ENCODE data around the gene POMGNT1.

Gene POMGNT1

GRCh38 chr1:46179138-46180081, 18.8 kb downstream of the POMGNT1 start:
- H3K27ac ChIP-seq: no peak overlapping the region
- H3K9ac ChIP-seq: no peak overlapping the region
- H3K4me3 ChIP-seq (IDR thresholded peaks at IDR 0.05; ENCODE audit: insufficient read depth, low read depth, low read length): no peak overlapping the region
- peak; percentile 96 for TF ChIP-seq CTCF (conservative IDR thresholded peaks at IDR 0.05; ENCODE audit: low read depth, low read length)
- no peaks in the 10 kb centered on the region for H3K36me3 ChIP-seq (ENCODE audit: insufficient read depth)
- peaks cover 32% of the 10 kb centered on the region for H3K4me1 ChIP-seq (ENCODE audit: low read depth, poor library complexity, severe bottlenecking)
- no peaks in the 10 kb centered on the region for H3K27me3 ChIP-seq (ENCODE audit: insufficient read depth, low read depth)
- H3K79me2 ChIP-seq (ENCODE audit: insufficient read depth, low read depth): no peaks in the 10 kb centered on the region
- H4K20me1 ChIP-seq (ENCODE audit: insufficient read depth): no peaks in the 10 kb centered on the region
- peak overlapping the region; percentile 63; the same call in 1 of the 2 replicates for H2AFZ ChIP-seq (ENCODE audit: low read depth)
- H3K4me2 ChIP-seq: peak overlapping the region; percentile 12; the same call in 1 of the 2 replicates

- no peaks in the 10 kb centered on the region for H4K20me1 ChIP-seq (ENCODE audit: insufficient read depth)
- no peak within 1 kb of the TSS for H3K4me2 ChIP-seq
- no peak within 1 kb of the TSS for H3K27ac ChIP-seq
- no peaks in the 10 kb centered on the region for H3K27me3 ChIP-seq (ENCODE audit: insufficient read depth, low read depth)
- TF ChIP-seq CTCF (conservative IDR thresholded peaks at IDR 0.05; ENCODE audit: low read depth, low read length): no peak
- H3K4me3 ChIP-seq (IDR thresholded peaks at IDR 0.05; ENCODE audit: insufficient read depth, low read depth, low read length): no peak within 1 kb of the TSS
- H3K36me3 ChIP-seq (ENCODE audit: insufficient read depth): no peaks in the 10 kb centered on the region
- H3K4me1 ChIP-seq (ENCODE audit: low read depth, poor library complexity, severe bottlenecking): peaks cover 28% of the 10 kb centered on the region
- no peak within 1 kb of the TSS for H3K9ac ChIP-seq
- no peaks in the 10 kb centered on the region for H3K79me2 ChIP-seq (ENCODE audit: insufficient read depth, low read depth)
- no peak within 1 kb of the TSS for H2AFZ ChIP-seq (ENCODE audit: low read depth)
Observed at GRCh38 chr1:46176211-46176865, 21.9 kb downstream of the POMGNT1 start, which contains the start of gene P3R3URF. TSS of gene P3R3URF (minus strand) at chr1:46176488. CDS start at chr1:46176471, 17 bp downstream.

GRCh38 chr1:46175243-46175642, 23.0 kb downstream of the POMGNT1 start:
- H3K4me1 ChIP-seq (ENCODE audit: low read depth, poor library complexity, severe bottlenecking): peaks cover 23% of the 10 kb centered on the region

More at GRCh38 chr1:46175243-46175642, 23.0 kb downstream of the POMGNT1 start:
- Histone ChIP-seq H3K4me3 (IDR thresholded peaks at IDR 0.05; ENCODE audit: insufficient read depth, low read depth, low read length) (no peak overlapping the region), H3K4me2 (no peak overlapping the region), H3K79me2 (ENCODE audit: insufficient read depth, low read depth) (no peaks in the 10 kb centered on the region), H3K9ac (no peak overlapping the region), H3K36me3 (ENCODE audit: insufficient read depth) (no peaks in the 10 kb centered on the region), H3K27me3 (ENCODE audit: insufficient read depth, low read depth) (no peaks in the 10 kb centered on the region), H2AFZ (ENCODE audit: low read depth) (no peak overlapping the region), H3K27ac (no peak overlapping the region), H4K20me1 (ENCODE audit: insufficient read depth) (no peaks in the 10 kb centered on the region)
- no peak for TF ChIP-seq CTCF (conservative IDR thresholded peaks at IDR 0.05; ENCODE audit: low read depth, low read length)

All from KMS-11 (cell line).